D721Med (cell line): ENCODE data around the gene PLGRKT.
A peak's percentile ranks its signal among the peaks of the same experiment; 100 is the strongest.
"Not testable (repeated sequence)": the region's sequence is repeated elsewhere in the genome, so short reads cannot be mapped to it uniquely, and the experiment has no call there.

Experiments used
- DNase-seq: peaks from one replicate; pipeline ENCODE4 v3.0.0; 2011; ENCODE audit warnings: low spot score; ENCODE audit not compliant: insufficient read length
- FAIRE-seq: peaks from 2 replicates; lab custom pipeline; 2011; peaks lifted over from hg19 to GRCh38; lab: Jason Lieb, UNC
- TF ChIP-seq, protein P1 (sequence below): IDR thresholded peaks from 2 replicates; pipeline ENCODE4 v1.5.1; 2012; ENCODE audit warnings: mild to moderate bottlenecking, control low read depth; ENCODE audit not compliant: insufficient read depth; ENCODE audit errors: missing control alignments

Gene PLGRKT

GRCh38 chr9:5421163-5421562 lies 16.6 kb downstream of the PLGRKT start:
- FAIRE-seq (no peak), DNase-seq (no peak)
- TF ChIP-seq, protein P1, sequence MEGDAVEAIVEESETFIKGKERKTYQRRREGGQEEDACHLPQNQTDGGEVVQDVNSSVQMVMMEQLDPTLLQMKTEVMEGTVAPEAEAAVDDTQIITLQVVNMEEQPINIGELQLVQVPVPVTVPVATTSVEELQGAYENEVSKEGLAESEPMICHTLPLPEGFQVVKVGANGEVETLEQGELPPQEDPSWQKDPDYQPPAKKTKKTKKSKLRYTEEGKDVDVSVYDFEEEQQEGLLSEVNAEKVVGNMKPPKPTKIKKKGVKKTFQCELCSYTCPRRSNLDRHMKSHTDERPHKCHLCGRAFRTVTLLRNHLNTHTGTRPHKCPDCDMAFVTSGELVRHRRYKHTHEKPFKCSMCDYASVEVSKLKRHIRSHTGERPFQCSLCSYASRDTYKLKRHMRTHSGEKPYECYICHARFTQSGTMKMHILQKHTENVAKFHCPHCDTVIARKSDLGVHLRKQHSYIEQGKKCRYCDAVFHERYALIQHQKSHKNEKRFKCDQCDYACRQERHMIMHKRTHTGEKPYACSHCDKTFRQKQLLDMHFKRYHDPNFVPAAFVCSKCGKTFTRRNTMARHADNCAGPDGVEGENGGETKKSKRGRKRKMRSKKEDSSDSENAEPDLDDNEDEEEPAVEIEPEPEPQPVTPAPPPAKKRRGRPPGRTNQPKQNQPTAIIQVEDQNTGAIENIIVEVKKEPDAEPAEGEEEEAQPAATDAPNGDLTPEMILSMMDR, result no peak

- TF ChIP-seq, protein P1, result no peak
- no peak for DNase-seq
- FAIRE-seq, result no peak
These were observed 17.7 kb downstream of the PLGRKT start for GRCh38 chr9:5419987-5420386.

DNA sequence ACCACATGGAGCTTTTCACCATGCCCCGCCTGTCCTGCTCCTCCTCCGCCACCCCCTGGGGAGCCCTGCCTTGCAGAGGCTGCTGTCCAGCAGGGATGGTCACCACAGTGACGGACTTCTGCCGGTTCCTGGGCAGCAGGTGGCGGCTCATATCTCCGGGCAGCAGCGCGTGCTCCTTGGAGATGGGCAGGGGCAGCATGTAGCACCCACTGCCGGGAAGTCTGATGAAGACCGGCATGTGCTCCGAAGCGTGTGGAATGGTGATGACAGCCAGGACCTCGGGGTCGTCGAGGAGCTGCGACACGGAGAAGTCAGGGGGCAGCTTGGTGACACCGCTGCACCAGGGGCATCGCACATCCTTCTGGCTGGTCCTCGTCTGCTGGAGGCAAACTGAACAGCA lies 19.2 kb downstream of the PLGRKT start:
- no peak for DNase-seq
- FAIRE-seq, result no peak
- TF ChIP-seq, protein P1, result no peak

- TF ChIP-seq, protein P1, result no peak
- DNase-seq (no peak), FAIRE-seq (peak; percentile 21)
These were observed 20.8 kb downstream of the PLGRKT start for GRCh38 chr9:5416953-5417352.

GRCh38 chr9:5408596-5408995 lies 29.1 kb downstream of the PLGRKT start:
- FAIRE-seq (no peak), DNase-seq (no peak)
- TF ChIP-seq, protein P1, result no peak

DNA sequence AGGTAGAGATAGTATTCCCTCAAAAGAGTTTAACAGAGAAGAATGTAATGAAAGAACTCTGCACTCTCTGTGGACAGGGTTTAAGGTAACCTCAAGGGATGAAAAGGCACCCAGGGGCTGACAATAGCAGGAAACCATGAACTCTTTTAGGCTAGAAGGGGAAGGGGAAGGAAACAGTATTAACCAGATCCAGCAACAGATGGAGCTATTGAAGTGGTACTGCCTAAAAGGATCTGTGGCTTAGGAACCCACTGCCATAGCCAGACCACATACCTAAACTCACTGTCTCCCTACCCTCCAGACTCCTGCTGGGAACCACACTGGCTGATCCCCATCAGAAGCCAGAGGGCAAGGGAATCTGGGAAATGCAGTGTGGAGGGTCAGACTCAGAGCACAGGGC lies 35.5 kb downstream of the PLGRKT start:
- FAIRE-seq, result no peak

DNA sequence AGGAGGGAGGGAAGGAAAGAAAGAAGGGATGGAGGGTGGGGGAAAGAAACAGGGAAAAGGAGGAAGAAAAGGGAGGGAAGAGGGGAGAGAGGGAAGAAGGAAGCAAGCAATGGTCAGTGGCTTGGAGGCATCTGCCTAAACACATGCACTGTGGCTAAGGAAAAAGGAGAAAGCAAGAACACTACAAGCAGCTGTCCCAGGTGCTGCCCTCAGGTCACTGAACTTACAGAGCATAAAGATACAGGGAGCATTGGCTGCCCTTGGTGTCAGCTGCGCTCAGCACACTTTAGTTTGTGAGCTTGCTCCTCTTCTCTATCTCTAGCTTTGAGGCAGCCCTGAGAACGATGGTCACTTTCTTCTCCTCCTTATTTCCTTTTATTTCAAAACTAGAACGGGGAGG lies 40.2 kb downstream of the PLGRKT start:
- FAIRE-seq, DNase-seq: not testable (repeated sequence)

More for the DNA sequence above, 35.5 kb downstream of the PLGRKT start:
- no peak for DNase-seq
- TF ChIP-seq, protein P1, result no peak

DNA sequence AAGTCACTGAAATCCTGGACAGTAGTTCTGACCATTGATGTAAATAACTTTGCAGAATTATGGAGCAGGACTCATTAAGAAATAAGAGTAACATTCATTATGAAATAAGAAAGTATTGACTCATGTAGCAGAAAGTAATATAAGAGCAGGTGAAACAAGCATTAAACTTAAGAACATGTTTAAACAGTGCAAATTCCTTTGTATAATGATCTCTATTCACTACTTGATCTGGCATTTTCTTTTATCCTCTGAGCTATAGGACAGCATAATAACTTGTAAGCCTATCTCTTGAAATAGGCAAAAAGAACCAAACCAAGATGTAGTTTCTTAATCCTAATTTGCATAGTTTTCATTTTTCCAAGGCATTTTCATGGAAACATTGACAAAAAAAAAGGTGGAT lies 42.3 kb downstream of the PLGRKT start:
- TF ChIP-seq, protein P1, result no peak
- FAIRE-seq, result no peak
- DNase-seq, result no peak

DNA sequence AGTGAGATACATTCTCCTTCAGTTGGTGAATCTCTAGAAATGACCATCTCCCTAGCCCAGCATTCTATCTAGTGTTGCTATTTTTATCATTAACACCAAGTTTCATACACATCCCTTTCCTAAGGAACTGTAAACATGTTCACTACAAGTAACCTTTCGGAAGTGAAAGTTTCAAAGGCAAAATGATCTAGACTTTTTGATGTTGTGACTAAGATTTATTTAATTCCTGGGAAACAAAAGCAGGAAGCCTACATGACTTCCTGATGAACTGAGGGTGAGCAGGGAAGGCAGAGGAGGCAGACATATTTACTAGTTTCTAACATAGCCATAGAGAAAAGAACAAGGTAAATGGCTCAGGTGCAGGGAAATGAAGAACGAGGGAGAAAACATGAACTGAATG lies 43.7 kb downstream of the PLGRKT start:
- DNase-seq, FAIRE-seq: not testable (repeated sequence)
